ENCODE data around the gene ARHGAP26. TPM values are rescaled to one million over a fixed set of nuclear protein-coding genes. Genes with fewer than 3 reads are reported as not detected.

The ARHGAP26 gene
- total RNA-seq, 2 experiments from 2014 or later = 12.8 to 15.4 TPM

- peaks cover 26% of the 10 kb centered on the region for H3K4me1 Mint-ChIP-seq
- peak overlapping the region; percentile 86 for H3K27ac Mint-ChIP-seq
- CTCF ChIA-PET = interaction anchor here (0.7 to 1.2 kb wide), 4 partner anchors 16 to 227 kb away, joined by 3 read pairs; no protein-coding TSS in a partner anchor
- POLR2A ChIA-PET = interaction anchor here (1.1 kb wide), 1 partner anchor 46 kb away, joined by 6 read pairs; no protein-coding TSS in a partner anchor
- no peaks in the 10 kb centered on the region for H3K9me3 Mint-ChIP-seq (ENCODE audit: low read depth)
- H3K27me3 Mint-ChIP-seq = no peaks in the 10 kb centered on the region
- peak; percentile 74 for DNase-seq
- H3K36me3 Mint-ChIP-seq (ENCODE audit: low read depth) = no peaks in the 10 kb centered on the region
- intact Hi-C loops (cut with DNase I, micrococcal nuclease) = loop anchor here (2.0 to 10.0 kb wide), 3 partner anchors 175 to 597 kb away; no protein-coding TSS in a partner anchor
- peak overlapping the region; percentile 35 for H3K4me3 Mint-ChIP-seq
- ATAC-seq = peak; percentile 91
Observed at GRCh38 chr5:143229896-143230675, 459.9 kb downstream of the ARHGAP26 start.

- no peak overlapping the region for H3K4me3 Mint-ChIP-seq
- H3K27ac Mint-ChIP-seq = peak overlapping the region; percentile 28
- DNase-seq = no peak
- CTCF ChIA-PET = interaction anchor here (0.7 to 1.2 kb wide), 3 partner anchors 17 to 228 kb away, joined by 3 read pairs; no protein-coding TSS in a partner anchor
- H3K27me3 Mint-ChIP-seq = no peaks in the 10 kb centered on the region
- intact Hi-C loops (cut with DNase I, micrococcal nuclease) = no loop called here
- POLR2A ChIA-PET = no interaction called here
- H3K36me3 Mint-ChIP-seq (ENCODE audit: low read depth) = no peaks in the 10 kb centered on the region
- no peak for ATAC-seq
- H3K9me3 Mint-ChIP-seq (ENCODE audit: low read depth) = no peaks in the 10 kb centered on the region
- peaks cover 26% of the 10 kb centered on the region for H3K4me1 Mint-ChIP-seq
Observed at GRCh38 chr5:143230676-143230996, 460.5 kb downstream of the ARHGAP26 start.

- CTCF ChIA-PET = no interaction called here
- H3K27me3 Mint-ChIP-seq = no peaks in the 10 kb centered on the region
Observed at GRCh38 chr5:143231416-143231815, 461.2 kb downstream of the ARHGAP26 start.

GRCh38 chr5:143231973-143232812 is 462.0 kb downstream of the ARHGAP26 start:
- DNase-seq (no peak), ATAC-seq (no peak)
- peaks cover 26% of the 10 kb centered on the region for H3K4me1 Mint-ChIP-seq
- no peak overlapping the region for H3K27ac Mint-ChIP-seq
- POLR2A ChIA-PET = no interaction called here
- H3K4me3 Mint-ChIP-seq = no peak overlapping the region
- H3K27me3 Mint-ChIP-seq = no peaks in the 10 kb centered on the region
- intact Hi-C loops (cut with DNase I, micrococcal nuclease) = no loop called here
- no peaks in the 10 kb centered on the region for H3K9me3 Mint-ChIP-seq (ENCODE audit: low read depth)
- CTCF ChIA-PET = no interaction called here
- H3K36me3 Mint-ChIP-seq (ENCODE audit: low read depth) = no peaks in the 10 kb centered on the region

More at GRCh38 chr5:143231416-143231815, 461.2 kb downstream of the ARHGAP26 start:
- Mint-ChIP-seq H3K4me3 (no peak overlapping the region), H3K36me3 (ENCODE audit: low read depth) (no peaks in the 10 kb centered on the region), H3K4me1 (peaks cover 26% of the 10 kb centered on the region), H3K9me3 (ENCODE audit: low read depth) (no peaks in the 10 kb centered on the region), H3K27ac (no peak overlapping the region)
- intact Hi-C loops (cut with DNase I, micrococcal nuclease) = no loop called here
- DNase-seq (no peak), ATAC-seq (no peak)
- POLR2A ChIA-PET = no interaction called here

- DNase-seq (no peak), ATAC-seq (no peak)
- intact Hi-C loops (cut with DNase I, micrococcal nuclease) = no loop called here
- H3K36me3 Mint-ChIP-seq (ENCODE audit: low read depth) = no peaks in the 10 kb centered on the region
- H3K9me3 Mint-ChIP-seq (ENCODE audit: low read depth) = no peaks in the 10 kb centered on the region
- no peak overlapping the region for H3K4me3 Mint-ChIP-seq
- no peak overlapping the region for H3K27ac Mint-ChIP-seq
- ChIA-PET POLR2A (no interaction called here), CTCF (interaction anchor here (1.0 kb wide), 1 partner anchor 9 kb away, joined by 3 read pairs; no protein-coding TSS in a partner anchor)
- no peaks in the 10 kb centered on the region for H3K27me3 Mint-ChIP-seq
- H3K4me1 Mint-ChIP-seq = peaks cover 26% of the 10 kb centered on the region
Observed at GRCh38 chr5:143233031-143233430, 462.9 kb downstream of the ARHGAP26 start.

GRCh38 chr5:143234162-143234842 is 464.1 kb downstream of the ARHGAP26 start:
- DNase-seq (no peak), ATAC-seq (no peak)
- no peaks in the 10 kb centered on the region for H3K36me3 Mint-ChIP-seq (ENCODE audit: low read depth)
- ChIA-PET POLR2A (no interaction called here), CTCF (interaction anchor here (0.6 kb wide), 1 partner anchor 8 kb away, joined by 3 read pairs; no protein-coding TSS in a partner anchor)
- peaks cover 18% of the 10 kb centered on the region for H3K4me1 Mint-ChIP-seq
- no peak overlapping the region for H3K4me3 Mint-ChIP-seq
- H3K9me3 Mint-ChIP-seq (ENCODE audit: low read depth) = no peaks in the 10 kb centered on the region
- H3K27me3 Mint-ChIP-seq = no peaks in the 10 kb centered on the region
- intact Hi-C loops (cut with DNase I, micrococcal nuclease) = no loop called here
- no peak overlapping the region for H3K27ac Mint-ChIP-seq

GRCh38 chr5:143235423-143235822 is 465.2 kb downstream of the ARHGAP26 start:
- ChIA-PET POLR2A (no interaction called here), CTCF (no interaction called here)
- ATAC-seq (no peak), DNase-seq (no peak)
- H3K27me3 Mint-ChIP-seq = no peaks in the 10 kb centered on the region
- H3K4me3 Mint-ChIP-seq = no peak overlapping the region
- H3K4me1 Mint-ChIP-seq = peaks cover 7% of the 10 kb centered on the region
- H3K9me3 Mint-ChIP-seq (ENCODE audit: low read depth) = no peaks in the 10 kb centered on the region
- intact Hi-C loops (cut with DNase I, micrococcal nuclease) = no loop called here
- H3K27ac Mint-ChIP-seq = no peak overlapping the region
- H3K36me3 Mint-ChIP-seq (ENCODE audit: low read depth) = no peaks in the 10 kb centered on the region

- Mint-ChIP-seq H3K36me3 (ENCODE audit: low read depth) (no peaks in the 10 kb centered on the region), H3K27me3 (no peaks in the 10 kb centered on the region), H3K4me3 (no peak overlapping the region), H3K4me1 (no peaks in the 10 kb centered on the region), H3K27ac (no peak overlapping the region), H3K9me3 (ENCODE audit: low read depth) (no peaks in the 10 kb centered on the region)
- intact Hi-C loops (cut with DNase I, micrococcal nuclease) = no loop called here
- CTCF ChIA-PET = no interaction called here
- DNase-seq = no peak
- POLR2A ChIA-PET = no interaction called here
- no peak for ATAC-seq
Observed at GRCh38 chr5:143236682-143237081, 466.5 kb downstream of the ARHGAP26 start.

- Mint-ChIP-seq H3K4me3 (no peak overlapping the region), H3K9me3 (ENCODE audit: low read depth) (no peaks in the 10 kb centered on the region), H3K4me1 (no peaks in the 10 kb centered on the region), H3K36me3 (ENCODE audit: low read depth) (no peaks in the 10 kb centered on the region), H3K27ac (no peak overlapping the region), H3K27me3 (no peaks in the 10 kb centered on the region)
- DNase-seq (no peak), ATAC-seq (no peak)
- intact Hi-C loops (cut with DNase I, micrococcal nuclease) = no loop called here
- ChIA-PET POLR2A (no interaction called here), CTCF (no interaction called here)
Observed at GRCh38 chr5:143237664-143238063, 467.5 kb downstream of the ARHGAP26 start.

- ATAC-seq (no peak), DNase-seq (no peak)
- H3K36me3 Mint-ChIP-seq (ENCODE audit: low read depth) = no peaks in the 10 kb centered on the region
- no peak overlapping the region for H3K4me3 Mint-ChIP-seq
- ChIA-PET POLR2A (no interaction called here), CTCF (no interaction called here)
- no peaks in the 10 kb centered on the region for H3K9me3 Mint-ChIP-seq (ENCODE audit: low read depth)
- no peak overlapping the region for H3K27ac Mint-ChIP-seq
- H3K27me3 Mint-ChIP-seq = no peaks in the 10 kb centered on the region
- intact Hi-C loops (cut with DNase I, micrococcal nuclease) = no loop called here
- no peaks in the 10 kb centered on the region for H3K4me1 Mint-ChIP-seq
Observed at GRCh38 chr5:143238620-143239019, 468.4 kb downstream of the ARHGAP26 start.

GRCh38 chr5:143239882-143240518 is 469.8 kb downstream of the ARHGAP26 start:
- Mint-ChIP-seq H3K36me3 (ENCODE audit: low read depth) (no peaks in the 10 kb centered on the region), H3K27me3 (no peaks in the 10 kb centered on the region), H3K27ac (no peak overlapping the region), H3K4me1 (no peaks in the 10 kb centered on the region), H3K9me3 (ENCODE audit: low read depth) (no peaks in the 10 kb centered on the region), H3K4me3 (no peak overlapping the region)
- intact Hi-C loops (cut with DNase I, micrococcal nuclease) = no loop called here
- ATAC-seq = no peak
- CTCF ChIA-PET = interaction anchor here (1.3 kb wide), 1 partner anchor 435 kb away, joined by 3 read pairs; no protein-coding TSS in a partner anchor
- DNase-seq = no peak
- POLR2A ChIA-PET = no interaction called here
